DMS 273 (cell line): ENCODE data around the gene RTN4R.

Source experiments
- DNase-seq: peaks from one replicate; lab custom pipeline; 2025; ENCODE audit not compliant: unreplicated experiment; lab: John Stamatoyannopoulos, UW

RTN4R gene

GRCh38 chr22:20231514-20232236 is 36.4 kb downstream of the RTN4R start:
- no peak for DNase-seq

GRCh38 chr22:20230777-20231420 is 37.2 kb downstream of the RTN4R start:
- no peak for DNase-seq

- DNase-seq: no peak
Observed at GRCh38 chr22:20229916-20230775, 38.0 kb downstream of the RTN4R start.

- DNase-seq: no peak
Observed at GRCh38 chr22:20228939-20229272, 39.2 kb downstream of the RTN4R start.

- no peak for DNase-seq
Observed at GRCh38 chr22:20228055-20228938, 39.8 kb downstream of the RTN4R start.

GRCh38 chr22:20227363-20227762 is 40.8 kb downstream of the RTN4R start:
- no peak for DNase-seq

- DNase-seq: no peak
Observed at GRCh38 chr22:20226760-20227350, 41.3 kb downstream of the RTN4R start.

GRCh38 chr22:20226077-20226716 is 41.9 kb downstream of the RTN4R start:
- DNase-seq: no peak

- DNase-seq: no peak
Observed at GRCh38 chr22:20225693-20225966, 42.5 kb downstream of the RTN4R start.

- no peak for DNase-seq
Observed at GRCh38 chr22:20224917-20225692, 43.0 kb downstream of the RTN4R start.

GRCh38 chr22:20224256-20224626 is 43.9 kb downstream of the RTN4R start:
- DNase-seq: no peak

- DNase-seq: no peak
Observed at GRCh38 chr22:20223421-20224255, 44.5 kb downstream of the RTN4R start.

GRCh38 chr22:20222764-20223420 is 45.2 kb downstream of the RTN4R start:
- peak; percentile 20 for DNase-seq

- no peak for DNase-seq
Observed at GRCh38 chr22:20221421-20222340, 46.4 kb downstream of the RTN4R start.

- no peak for DNase-seq
Observed at GRCh38 chr22:20220629-20221026, 47.5 kb downstream of the RTN4R start.

GRCh38 chr22:20219667-20220628 is 48.2 kb downstream of the RTN4R start:
- DNase-seq: peak; percentile 34
